ENCODE results near the gene METTL1.

Gene METTL1

GRCh38 chr12:57751788-57752667 is 19.9 kb downstream of the METTL1 start, which contains the start of gene CDK4:
Gene CDK4, minus strand, starts transcription at chr12:57752310. Its CDS starts 593 bp downstream, at chr12:57751717.
- peak; percentile 98 to 99 for DNase-seq

- DNase-seq: peak in 1 of 2 experiments; percentile 46
Observed at GRCh38 chr12:57751432-57751787, 20.5 kb downstream of the METTL1 start.

GRCh38 chr12:57750561-57751431 is 21.1 kb downstream of the METTL1 start:
- no peak for DNase-seq

- no peak for DNase-seq
Observed at GRCh38 chr12:57749061-57749460, 22.8 kb downstream of the METTL1 start.

GRCh38 chr12:57746025-57746424 is 25.9 kb downstream of the METTL1 start:
- DNase-seq: no peak

DNA sequence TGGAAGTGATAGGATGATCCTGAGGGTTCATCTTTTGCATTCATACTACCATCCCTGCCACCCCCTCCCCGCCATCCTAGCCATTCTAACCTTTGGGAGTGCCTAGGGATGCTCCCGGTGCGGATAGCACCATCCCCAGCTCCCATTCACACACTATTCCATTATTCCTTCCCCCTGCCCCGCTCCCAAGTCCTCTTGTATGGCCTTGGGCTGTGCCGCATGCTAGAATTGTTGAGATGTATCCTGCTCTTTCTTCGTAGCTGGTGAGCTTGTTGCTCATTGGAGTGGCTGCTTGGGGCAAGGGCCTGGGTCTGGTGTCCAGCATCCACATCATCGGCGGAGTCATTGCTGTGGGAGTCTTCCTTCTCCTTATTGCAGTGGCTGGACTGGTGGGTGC is 26.4 kb downstream of the METTL1 start:
- peak in 1 of 2 experiments; percentile 37 for DNase-seq

DNA sequence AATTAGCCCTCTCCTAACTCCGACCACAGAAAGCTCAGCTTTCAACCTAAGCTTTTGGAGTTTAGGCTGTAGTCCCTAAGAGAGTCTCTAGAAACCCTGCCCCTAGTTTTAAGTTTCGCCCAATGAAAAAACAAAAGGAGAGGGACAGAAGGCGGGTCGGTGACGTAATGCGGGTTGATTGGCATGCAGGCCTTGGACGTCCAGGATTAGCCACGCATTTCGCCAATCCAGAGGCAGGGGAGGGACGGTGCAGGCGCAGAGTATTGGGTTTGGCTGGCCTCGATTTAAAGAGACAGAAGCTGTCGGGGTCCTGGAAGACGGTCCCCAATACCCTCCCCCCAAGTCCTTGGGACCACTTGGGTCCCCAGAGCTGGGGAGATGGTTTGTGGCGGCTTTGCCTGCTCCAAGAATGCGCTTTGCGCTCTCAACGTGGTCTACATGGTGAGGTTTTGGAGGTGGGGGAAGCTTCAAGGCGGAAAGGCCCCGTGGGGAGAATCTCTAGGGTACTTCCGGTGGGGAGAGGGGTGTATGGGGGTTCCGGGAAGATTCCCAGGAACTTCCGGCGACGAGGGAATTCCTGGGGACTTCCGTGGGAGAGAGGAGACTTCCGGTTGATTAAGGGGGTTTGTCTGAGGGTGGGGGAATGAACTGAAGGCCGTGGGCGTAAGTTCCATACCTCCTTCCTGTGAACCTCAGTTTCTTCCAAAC is 27.0 kb downstream of the METTL1 start, which contains the start of gene TSPAN31:
TSS of gene TSPAN31 (plus strand) at position 263 of the 708 bp plus-strand sequence. CDS start at position 379, 116 bp downstream.
- peak; percentile 93 to 98 for DNase-seq

DNA sequence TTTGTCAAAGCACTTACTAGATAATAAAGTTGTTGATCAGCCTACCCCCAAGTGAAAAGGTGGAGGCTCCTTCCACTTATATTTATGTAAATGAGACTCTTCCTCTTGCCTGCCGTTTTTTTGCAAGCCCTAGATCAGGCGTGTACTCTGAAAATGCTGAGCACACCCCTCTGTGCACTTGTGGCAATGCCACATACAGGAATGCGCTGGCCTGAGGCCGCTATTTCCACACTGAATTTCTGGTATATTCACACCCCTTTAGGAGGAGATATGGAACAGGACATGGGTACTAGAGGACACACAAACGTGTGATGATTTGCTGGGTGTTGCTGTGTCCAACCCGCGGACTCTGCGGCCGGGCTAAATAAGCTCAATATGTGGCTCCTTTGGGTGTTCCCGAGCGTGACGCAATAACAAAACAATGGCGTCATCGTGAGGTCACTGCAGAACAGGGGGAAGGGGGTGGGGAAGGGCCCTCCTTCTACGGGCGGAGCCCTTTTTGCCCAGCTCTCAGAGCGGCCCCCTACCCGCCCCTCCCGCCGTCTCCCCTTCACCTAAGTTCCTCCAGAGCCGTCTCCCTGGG is 27.6 kb downstream of the METTL1 start:
- no peak for DNase-seq

- no peak for DNase-seq
Observed at GRCh38 chr12:57743769-57744168, 28.1 kb downstream of the METTL1 start.

- DNase-seq: peak in 1 of 2 experiments; percentile 15
Observed at GRCh38 chr12:57741844-57742738, 29.8 kb downstream of the METTL1 start.

- DNase-seq: no peak
Observed at GRCh38 chr12:57741413-57741789, 30.5 kb downstream of the METTL1 start.

- peak in 1 of 2 experiments; percentile 11 for DNase-seq
Observed at GRCh38 chr12:57740656-57741412, 31.1 kb downstream of the METTL1 start.

- DNase-seq: no peak
Observed at GRCh38 chr12:57739914-57740538, 31.9 kb downstream of the METTL1 start.

DNA sequence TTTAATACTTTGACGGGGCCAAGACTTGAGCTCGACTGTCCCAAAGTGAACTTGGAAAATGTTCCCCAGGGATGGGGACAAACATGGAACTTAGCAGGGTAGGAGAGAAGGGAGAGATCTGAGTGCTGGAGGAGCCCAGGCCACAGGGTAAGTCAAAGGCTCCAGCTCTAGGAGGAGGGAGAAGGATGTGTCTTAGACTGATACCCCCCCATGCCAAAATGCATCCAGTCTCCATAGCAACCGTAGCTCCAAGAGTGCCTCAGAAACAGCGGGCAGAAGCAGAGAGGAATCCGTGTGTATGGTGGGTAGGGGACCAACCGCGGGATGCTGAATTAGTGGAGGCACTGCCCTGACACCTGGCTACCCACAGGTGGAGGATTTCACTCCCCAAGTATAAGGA is 32.5 kb downstream of the METTL1 start:
- peak; percentile 62 to 70 for DNase-seq

- DNase-seq: peak; percentile 52 to 64
Observed at GRCh38 chr12:57738661-57739237, 33.2 kb downstream of the METTL1 start, which contains the start of gene AGAP2. Gene AGAP2, minus strand, starts transcription at chr12:57738742. Its CDS starts 496 bp downstream, at chr12:57738246.

GRCh38 chr12:57737467-57738460 is 34.1 kb downstream of the METTL1 start:
- DNase-seq: peak in 1 of 2 experiments; percentile 44

DNA sequence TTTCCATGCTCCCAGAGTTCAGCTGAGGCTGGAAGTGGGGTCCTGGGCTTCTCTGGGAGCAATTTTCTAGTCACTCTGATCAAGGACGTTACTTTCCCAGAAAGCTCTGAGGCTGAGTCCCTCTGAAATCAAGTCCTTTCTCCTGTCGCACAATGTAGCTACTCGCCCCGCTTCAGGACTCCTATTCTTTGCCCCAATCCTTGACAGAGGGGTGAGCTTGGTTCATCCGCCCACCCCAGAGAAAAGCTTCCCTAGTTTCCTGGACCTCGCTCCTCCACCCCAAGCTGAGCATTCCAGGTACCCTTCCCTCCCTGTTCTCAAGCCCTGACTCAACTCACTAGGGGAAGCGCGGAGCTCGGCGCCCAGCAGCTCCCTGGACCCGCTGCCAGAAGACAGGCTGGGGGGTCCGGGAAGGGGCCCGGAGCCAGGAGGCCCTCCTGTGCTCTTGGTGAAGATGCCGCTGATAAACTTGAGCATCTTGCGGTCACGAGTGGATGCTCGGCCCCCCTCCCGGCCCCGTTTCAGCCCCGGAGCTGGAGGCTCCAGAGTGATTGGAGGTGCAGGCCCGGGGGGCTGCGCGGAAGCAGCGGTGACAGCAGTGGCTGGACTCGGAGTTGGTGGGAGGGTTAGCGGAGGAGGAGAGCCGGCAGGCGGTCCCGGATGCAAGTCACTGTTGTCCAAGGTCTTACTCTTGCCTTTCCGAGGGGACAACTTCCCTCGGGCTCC is 35.0 kb downstream of the METTL1 start:
- DNase-seq: peak in 1 of 2 experiments; percentile 31
